Endothelial cell (in vitro differentiated cells): ENCODE data around the gene TLCD5. TPM values are rescaled to one million over a fixed set of nuclear protein-coding genes. Genes with fewer than 3 reads are reported as not detected.

ENCODE experiments used
- DNase-seq: peaks from one replicate; pipeline ENCODE4 v3.0.0; 2021; ENCODE audit warnings: low spot score
- H3K27ac Mint-ChIP-seq: one replicate; pipeline ENCODE4 v1.8.0; 2021; ENCODE audit warnings: mixed read lengths, inconsistent platforms; ENCODE audit not compliant: unreplicated experiment
- H3K27me3 Mint-ChIP-seq: one replicate; pipeline ENCODE4 v1.8.0; 2021; ENCODE audit warnings: mild to moderate bottlenecking, moderate library complexity, mixed read lengths, inconsistent platforms; ENCODE audit not compliant: unreplicated experiment
- H3K36me3 Mint-ChIP-seq: one replicate; pipeline ENCODE4 v1.8.0; 2021; ENCODE audit warnings: mild to moderate bottlenecking, low read depth, mixed read lengths, inconsistent platforms; ENCODE audit not compliant: unreplicated experiment
- H3K4me1 Mint-ChIP-seq: one replicate; pipeline ENCODE4 v1.8.0; 2021; ENCODE audit warnings: mild to moderate bottlenecking, mixed read lengths, inconsistent platforms; ENCODE audit not compliant: unreplicated experiment
- H3K4me3 Mint-ChIP-seq: one replicate; pipeline ENCODE4 v1.8.0; 2021; ENCODE audit warnings: mild to moderate bottlenecking, mixed read lengths, inconsistent platforms; ENCODE audit not compliant: unreplicated experiment
- H3K9me3 Mint-ChIP-seq: one replicate; pipeline ENCODE4 v1.8.0; 2021; ENCODE audit warnings: mixed read lengths, inconsistent platforms; ENCODE audit not compliant: unreplicated experiment
- CTCF ChIP-seq: fragments of 200-600 bp; sonication (generic); IDR thresholded peaks from one replicate; pipeline ENCODE4 v1.5.0; 2021; ENCODE audit warnings: antibody characterized with exemption; ENCODE audit not compliant: unreplicated experiment
- total RNA-seq: library from RNA; stranded (reverse); fragmentation: NEBNext Ultra II Directional; extraction: Animal tissue kit (Norgen Biotek cat#: 25700); gene quantifications from one replicate; pipeline ENCODE4 v1.2.1, GENCODE V29; 2021; ENCODE audit not compliant: unreplicated experiment

TLCD5 gene
- total RNA-seq, 1 donor from 2014 or later = 15.2 TPM

DNA sequence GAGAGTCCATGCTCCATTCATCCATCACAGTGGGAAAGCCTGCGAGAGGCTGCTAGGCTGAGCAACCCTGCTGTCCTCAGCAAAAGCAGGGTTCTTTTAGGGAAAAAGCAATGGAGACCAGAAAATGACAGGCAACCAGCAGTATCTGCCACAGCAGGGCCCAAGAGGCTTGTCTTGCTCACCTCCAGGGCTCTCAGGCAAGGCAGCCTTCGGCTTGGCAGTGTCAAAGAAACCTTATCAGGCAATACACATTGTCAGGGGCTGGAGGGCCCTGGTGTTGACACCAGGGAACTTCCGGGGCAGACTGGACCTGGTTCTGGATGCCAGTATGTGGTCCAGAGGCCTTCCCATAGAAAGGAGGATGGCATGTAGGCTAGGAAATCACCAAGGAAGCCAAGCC lies 10.2 kb upstream of the TLCD5 start:
- Mint-ChIP-seq H3K4me1 (peaks cover 10% of the 10 kb centered on the region), H3K27me3 (no peaks in the 10 kb centered on the region), H3K36me3 (peaks cover 5% of the 10 kb centered on the region), H3K9me3 (no peaks in the 10 kb centered on the region), H3K4me3 (no peak overlapping the region), H3K27ac (no peak overlapping the region)
- DNase-seq = no peak
- TF ChIP-seq CTCF = no peak

- Mint-ChIP-seq H3K27me3 (no peaks in the 10 kb centered on the region), H3K4me3 (no peak overlapping the region), H3K27ac (no peak overlapping the region), H3K36me3 (peaks cover 5% of the 10 kb centered on the region), H3K9me3 (no peaks in the 10 kb centered on the region), H3K4me1 (peaks cover 10% of the 10 kb centered on the region)
- no peak for DNase-seq
- no peak for TF ChIP-seq CTCF
These were observed 8.0 kb upstream of the TLCD5 start for GRCh38 chr11:120316880-120317688.

- Mint-ChIP-seq H3K27ac (no peak overlapping the region), H3K4me3 (no peak overlapping the region), H3K36me3 (no peaks in the 10 kb centered on the region), H3K9me3 (no peaks in the 10 kb centered on the region), H3K4me1 (peaks cover 10% of the 10 kb centered on the region), H3K27me3 (no peaks in the 10 kb centered on the region)
- no peak for TF ChIP-seq CTCF
- no peak for DNase-seq
These were observed 7.2 kb upstream of the TLCD5 start for GRCh38 chr11:120317689-120318480.

DNA sequence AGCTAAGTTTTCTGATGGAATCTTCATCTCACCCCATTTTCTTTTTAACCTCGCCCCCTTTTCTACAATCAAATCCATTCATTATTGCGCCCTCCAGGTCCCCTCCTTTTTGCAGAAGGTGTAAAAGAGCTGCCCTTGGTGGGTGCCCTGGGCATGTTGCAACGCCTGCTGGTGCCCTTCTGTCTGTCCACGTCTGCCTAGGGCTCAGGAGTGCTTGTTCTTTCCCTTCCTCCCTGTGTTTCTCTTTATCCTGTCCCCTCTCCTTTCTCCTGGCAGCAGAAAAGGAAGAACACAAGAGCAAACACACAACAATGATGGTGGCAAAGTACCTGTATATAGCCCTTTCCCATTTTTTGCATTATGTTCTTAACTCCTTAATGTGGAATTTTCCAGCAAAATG lies 6.2 kb upstream of the TLCD5 start:
- H3K4me3 Mint-ChIP-seq = no peak overlapping the region
- no peak for TF ChIP-seq CTCF
- no peaks in the 10 kb centered on the region for H3K36me3 Mint-ChIP-seq
- H3K9me3 Mint-ChIP-seq = no peaks in the 10 kb centered on the region
- H3K27ac Mint-ChIP-seq = no peak overlapping the region
- peaks cover 10% of the 10 kb centered on the region for H3K4me1 Mint-ChIP-seq
- no peaks in the 10 kb centered on the region for H3K27me3 Mint-ChIP-seq
- no peak for DNase-seq

- Mint-ChIP-seq H3K4me3 (peak overlapping the region; percentile 89), H3K27ac (peak overlapping the region; percentile 11), H3K4me1 (peaks cover 17% of the 10 kb centered on the region), H3K9me3 (no peaks in the 10 kb centered on the region), H3K27me3 (peaks cover 3% of the 10 kb centered on the region), H3K36me3 (peaks cover 16% of the 10 kb centered on the region)
- no peak for DNase-seq
- no peak for TF ChIP-seq CTCF
These were observed 1.1 kb downstream of the TLCD5 start for GRCh38 chr11:120326228-120326627.
